ENCODE data around the gene CSNK1G2.
A peak's percentile ranks its signal among the peaks of the same experiment; 100 is the strongest.

CSNK1G2 gene

DNA sequence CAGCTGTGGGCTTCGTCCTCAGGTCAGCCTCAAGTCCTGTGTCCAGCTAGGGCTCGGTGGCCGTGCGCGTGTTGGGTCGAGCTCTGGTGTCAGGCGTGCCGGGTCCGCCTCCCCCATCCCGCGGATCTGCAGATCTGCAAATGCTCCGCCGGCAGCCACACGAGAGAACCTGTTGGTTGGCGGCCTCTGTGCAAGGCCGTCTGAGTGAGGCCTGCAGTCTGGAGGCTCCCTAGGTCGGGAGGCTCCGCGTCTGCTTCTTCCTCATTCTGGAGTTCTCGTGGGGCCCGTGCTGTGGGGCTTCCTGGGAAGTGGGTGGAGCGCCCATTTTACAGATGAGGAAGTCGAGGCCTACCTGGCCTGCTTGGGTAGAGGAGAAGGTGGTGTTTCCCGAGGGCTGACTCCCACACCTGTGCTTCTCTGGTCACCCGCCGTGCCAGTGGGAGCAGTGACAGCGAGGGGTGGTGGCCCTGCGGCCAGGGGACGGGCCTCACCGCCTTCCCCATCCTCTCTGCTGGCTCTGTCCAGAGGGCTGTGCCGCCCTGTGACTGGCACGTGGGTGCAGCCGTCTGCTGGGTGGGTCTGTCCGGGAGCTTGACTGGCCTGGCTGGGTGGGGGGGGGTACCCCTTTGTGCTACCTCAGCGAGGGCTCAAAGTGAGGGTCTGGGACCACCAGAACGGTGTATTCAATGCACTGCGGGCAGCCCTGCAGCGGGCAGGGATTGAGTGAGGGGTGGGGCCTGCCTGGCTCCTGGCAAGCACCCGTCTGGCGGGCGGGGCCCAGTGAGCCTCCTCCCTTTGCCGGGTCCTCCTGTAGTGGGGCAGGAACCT is 3.3 kb downstream of the CSNK1G2 start:
- DNase-seq (ENCODE audit: low spot score): no peak

DNA sequence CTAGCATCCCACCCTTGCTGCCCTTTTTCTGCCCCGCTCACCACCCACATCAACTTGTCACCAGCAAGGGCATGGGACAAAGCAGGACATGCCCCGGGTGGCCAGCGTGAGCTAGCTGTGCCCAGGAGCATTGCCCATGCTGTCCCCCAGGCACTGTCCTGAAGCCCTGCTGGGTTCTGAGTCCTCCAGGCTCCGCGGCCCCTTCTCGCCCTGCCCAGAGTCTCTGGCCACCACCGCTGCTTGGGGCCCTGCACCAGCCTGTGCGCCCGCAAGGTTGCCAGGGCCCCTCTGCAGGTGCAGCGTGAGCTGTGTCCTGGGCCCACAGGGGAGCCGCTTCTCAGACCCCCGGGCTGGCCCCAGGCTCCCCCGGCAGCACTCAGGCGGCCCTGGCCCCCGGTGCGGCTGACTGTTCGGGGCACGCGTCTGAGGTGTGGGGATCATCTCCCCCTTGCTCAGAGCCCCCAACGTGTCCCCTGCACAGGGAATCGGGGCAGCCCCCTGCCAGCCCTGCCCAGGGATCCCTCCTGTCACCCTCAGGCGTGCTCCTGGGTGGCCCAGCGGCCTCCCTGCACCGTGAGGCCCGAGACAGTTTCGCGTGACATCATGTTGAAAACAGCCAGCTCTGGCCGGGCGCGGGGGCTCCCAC is 4.1 kb downstream of the CSNK1G2 start:
- DNase-seq (ENCODE audit: low spot score): no peak

DNA sequence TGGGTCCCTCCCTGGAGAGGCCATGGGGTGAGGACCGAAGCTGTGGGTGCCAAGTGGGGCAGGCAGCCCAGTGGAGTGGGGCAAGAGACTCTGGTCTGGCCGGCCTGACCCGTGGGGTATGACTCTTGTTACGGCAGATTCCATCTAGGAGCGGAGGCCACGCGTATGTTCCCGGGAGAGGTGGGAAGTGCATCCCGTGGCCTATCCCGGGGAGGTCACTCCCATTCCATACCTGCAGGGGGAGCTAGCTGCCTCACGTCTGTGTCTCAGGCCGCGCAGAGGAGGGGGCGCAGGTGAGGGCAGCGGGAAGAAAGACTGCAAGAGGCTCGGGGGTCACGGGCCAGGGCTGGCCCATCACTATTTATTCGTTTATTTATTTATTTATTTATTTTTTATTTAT is 4.9 kb downstream of the CSNK1G2 start:
- peak; percentile 63 for DNase-seq (ENCODE audit: low spot score)

DNA sequence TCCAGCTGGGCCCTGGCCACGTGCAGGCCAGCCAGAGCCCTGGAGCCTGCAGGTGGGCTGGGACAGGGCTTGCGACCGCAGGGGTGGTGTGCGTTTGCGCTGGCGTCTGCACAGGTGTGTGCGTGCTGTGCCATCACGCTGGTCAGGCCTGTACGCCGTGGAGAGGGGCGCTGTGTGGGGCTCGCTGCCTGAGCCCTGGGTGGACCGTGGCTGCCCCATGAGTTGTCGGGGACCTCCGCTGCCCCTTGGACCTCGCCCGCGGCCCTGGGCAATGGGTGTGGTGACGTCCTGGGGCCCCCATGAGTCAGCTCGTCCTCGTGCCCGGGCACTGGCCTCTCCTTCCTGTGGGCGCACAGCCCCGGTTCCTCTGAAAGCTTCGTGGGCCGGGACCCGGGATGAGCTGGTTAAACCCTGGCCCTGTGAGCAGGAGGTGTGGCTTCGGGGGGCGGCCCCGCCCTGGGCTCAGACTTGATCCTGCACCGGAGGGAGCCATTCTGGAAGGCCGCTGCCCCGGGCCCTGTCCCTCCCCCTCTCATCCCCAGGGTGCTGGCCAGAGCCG is 6.8 kb downstream of the CSNK1G2 start:
- no peak for DNase-seq (ENCODE audit: low spot score)

DNA sequence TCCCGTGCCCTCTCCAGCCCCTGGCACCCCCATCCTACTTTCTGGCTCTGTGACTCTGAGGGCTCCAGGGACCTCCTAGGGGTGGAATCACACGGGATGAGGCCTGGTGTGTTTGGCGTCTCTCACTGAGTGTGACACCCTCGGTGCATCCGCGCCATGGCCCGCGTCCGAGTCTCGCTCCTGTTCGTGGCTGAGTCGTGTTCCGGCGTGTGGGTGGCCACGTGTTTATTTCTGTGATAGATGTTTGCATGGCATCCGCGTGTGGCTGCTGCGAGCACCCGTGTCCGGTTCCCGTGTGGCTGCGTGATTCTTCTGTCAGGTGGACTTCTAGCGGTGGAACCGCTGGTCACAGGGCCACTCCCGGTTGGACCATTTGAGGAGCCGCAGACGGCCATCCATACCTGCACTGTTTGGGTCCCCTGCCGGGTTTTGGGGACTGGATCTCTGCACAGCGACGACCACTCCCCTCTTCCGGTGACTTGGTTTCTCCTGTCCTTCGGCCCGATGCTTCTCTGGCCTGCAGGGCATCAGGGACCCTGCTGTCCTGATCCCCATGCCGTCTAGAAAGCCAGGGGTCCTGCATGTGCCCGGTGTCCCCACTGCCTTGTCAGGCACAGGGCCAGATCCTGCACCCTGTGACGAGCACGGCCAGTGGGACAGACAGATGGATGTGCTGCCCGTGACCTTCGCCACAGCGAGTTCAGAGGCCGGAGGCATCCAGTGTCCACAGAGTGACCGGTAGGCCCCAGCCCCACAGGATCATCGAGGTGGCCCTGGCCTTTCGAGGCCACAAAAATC is 8.5 kb downstream of the CSNK1G2 start:
- no peak for DNase-seq (ENCODE audit: low spot score)

DNA sequence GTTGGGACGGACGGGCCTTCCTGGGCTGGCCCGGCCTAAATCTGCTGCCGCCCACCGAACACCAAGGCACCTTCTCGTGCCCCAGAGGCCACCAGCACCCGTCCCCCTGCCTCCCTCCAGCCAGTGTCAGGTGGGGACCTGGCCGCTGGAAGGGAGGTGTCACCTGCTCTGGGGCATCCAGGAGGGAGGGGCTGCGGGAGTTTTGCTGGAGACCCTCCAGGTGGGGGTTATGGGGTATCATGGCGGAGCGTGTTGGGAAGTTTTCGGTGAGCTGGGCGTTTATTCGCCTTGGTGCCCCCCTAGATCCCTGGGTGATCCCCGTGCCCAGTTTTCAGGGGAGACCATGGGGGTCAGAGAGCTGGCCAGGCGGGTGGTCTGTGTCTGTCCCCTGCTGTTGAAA is 9.7 kb downstream of the CSNK1G2 start:
- no peak for DNase-seq (ENCODE audit: low spot score)

DNA sequence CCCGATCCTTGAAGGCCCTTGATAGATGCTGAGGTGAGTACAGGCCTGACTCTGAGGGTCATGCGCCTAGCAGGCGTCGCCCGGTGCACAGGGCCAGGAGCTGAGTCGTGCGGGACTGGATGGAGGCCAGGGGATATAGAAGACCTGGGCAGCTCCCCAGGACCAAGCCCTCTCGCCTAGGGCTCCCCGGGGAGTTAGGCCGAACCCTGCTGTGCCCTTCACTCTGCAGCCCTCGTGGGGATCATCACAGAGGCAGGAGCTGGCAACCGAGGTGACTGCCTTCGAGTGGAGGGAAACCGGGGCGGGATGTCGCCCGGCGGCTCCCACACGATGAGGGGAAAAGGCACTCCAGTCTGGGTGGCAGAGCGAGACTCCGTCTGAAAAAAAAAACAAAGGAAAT is 11.7 kb downstream of the CSNK1G2 start:
- no peak for DNase-seq (ENCODE audit: low spot score)

DNA sequence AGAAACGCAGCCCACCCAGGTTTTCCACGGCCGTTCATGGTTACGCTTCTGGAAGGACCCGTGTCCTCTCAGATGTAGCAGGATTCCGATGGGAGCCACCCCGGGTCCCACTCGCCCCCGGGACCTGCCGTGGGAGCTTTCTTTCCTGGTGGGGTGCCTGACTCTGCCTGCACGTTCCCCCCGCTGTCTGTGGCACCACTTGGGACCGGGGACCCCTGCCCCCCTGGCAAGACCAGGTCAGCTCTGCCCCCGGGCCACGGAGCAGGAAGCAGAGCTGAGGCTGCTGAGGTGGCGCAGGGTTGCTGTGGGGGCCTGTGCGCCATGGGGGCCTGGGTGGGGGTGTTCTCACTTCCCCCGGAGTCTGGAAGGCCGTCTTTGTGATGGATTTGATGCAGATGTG is 12.1 kb downstream of the CSNK1G2 start:
- DNase-seq (ENCODE audit: low spot score): no peak

DNA sequence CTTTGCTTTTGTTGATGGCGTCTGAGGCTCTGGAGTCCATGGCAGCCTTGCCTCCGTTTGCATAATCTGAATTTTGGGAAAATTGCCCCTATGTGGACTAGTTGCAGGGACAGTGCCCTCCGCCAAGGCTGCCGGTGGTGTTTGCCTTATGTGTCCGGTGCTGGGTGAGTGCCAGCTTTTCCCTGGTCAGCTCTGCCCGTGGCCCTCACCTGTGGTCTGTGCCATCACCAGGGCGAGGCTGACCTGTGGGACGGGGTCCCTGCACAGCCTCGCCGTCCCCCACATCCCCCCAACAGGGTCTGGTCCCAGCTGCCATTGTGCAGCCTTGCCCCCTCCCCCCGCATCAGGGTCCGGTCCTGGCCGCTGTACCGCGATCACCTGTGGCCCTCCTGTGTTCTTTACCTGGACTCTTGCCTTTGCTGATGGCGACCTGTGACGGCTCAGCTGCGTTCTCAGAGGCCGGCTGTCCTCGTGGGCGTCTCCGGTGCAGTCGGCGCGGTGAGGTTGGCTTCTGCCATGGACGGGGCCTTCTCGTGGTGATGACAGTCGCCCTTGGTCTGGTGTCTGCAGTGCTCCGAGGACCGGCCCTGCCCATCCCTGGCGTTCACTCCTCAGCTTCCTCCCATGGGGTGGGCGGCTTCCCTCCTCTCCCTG is 12.6 kb downstream of the CSNK1G2 start:
- no peak for DNase-seq (ENCODE audit: low spot score)

DNA sequence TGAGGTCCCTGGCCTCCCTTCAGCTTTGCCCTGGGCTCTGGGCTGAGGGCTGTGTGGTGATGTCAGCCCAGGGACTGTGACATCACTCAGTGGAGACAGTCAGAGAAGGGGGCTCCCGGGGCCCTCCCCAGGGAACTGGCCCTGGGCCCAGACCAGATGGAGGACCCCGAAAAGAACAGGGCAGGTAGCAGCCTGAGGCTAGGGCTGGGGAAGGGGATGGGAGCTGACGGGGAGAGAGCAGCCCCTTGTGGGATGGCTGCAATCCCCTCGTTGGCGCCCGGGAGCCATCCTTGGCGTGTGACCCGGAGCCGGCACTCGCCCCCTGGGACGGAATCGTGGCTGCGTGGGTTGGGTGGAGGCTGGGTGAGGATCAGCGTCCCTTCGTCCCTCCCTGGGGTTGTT is 13.6 kb downstream of the CSNK1G2 start:
- DNase-seq (ENCODE audit: low spot score): no peak

DNA sequence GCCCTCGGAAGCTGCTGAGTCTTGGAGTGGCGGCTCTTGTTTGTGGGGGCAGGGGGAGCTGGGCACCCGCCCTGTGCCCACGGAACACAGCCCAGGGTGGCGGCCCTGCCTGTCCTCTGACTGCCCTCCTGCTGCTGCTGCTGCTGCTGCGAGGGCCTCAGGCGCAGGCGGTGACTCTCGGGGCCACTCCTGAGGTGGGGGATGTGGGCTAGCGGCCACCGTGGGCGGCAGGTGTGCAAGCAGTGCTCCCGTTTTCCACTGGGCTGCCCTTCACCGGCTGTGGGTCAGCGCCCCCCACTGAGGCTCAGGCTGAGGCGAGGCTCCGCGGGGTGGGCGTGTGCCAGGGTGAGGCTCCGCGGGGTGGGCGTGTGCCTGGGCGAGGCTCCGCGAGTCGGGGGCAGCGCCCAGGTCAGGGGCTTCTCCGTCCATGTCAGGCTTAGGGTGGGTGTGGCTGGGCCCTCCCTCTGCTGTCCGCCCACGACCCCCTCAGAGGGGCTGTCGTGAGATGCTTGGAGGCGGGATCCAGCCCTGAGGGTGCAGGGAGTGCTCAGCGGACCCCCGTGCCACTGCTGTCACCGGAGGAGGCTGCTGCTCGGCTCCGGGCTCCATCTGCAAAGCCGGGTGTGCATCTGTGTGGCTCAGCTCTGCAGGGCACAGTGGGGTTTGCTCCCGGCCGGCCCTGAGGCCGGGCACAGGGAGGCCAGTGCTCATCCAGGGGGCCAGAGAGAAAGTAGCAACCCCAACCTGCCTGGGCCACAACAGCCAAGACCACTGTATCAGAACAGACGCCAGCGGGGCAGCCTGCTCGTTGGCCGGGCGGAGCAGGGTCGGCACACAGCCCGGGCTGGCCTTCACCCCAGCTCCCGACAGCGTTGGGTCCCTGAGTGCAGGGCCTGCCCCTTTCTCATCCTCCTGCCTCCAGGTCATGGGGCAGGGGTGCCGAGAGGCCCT is 14.5 kb downstream of the CSNK1G2 start:
- no peak for DNase-seq (ENCODE audit: low spot score)

DNA sequence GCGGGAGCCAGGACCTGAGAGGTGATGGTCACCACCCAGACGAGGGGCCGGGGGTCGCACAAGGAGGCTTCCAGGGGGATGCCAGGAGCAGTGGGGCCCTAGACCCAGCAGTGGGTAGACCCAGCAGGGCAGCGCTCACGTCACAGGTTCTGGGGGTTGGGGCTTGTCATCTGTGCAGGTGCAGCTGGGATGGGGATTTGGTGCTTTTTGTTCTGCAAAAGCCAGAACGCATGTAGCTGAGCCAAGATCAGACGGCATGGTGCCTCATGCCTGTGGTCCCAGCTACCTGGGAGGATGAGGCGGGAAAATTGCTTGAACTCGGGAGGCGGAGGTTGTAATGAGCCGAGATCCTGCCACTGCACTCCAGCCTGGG is 15.1 kb downstream of the CSNK1G2 start:
- DNase-seq (ENCODE audit: low spot score): no peak

DNA sequence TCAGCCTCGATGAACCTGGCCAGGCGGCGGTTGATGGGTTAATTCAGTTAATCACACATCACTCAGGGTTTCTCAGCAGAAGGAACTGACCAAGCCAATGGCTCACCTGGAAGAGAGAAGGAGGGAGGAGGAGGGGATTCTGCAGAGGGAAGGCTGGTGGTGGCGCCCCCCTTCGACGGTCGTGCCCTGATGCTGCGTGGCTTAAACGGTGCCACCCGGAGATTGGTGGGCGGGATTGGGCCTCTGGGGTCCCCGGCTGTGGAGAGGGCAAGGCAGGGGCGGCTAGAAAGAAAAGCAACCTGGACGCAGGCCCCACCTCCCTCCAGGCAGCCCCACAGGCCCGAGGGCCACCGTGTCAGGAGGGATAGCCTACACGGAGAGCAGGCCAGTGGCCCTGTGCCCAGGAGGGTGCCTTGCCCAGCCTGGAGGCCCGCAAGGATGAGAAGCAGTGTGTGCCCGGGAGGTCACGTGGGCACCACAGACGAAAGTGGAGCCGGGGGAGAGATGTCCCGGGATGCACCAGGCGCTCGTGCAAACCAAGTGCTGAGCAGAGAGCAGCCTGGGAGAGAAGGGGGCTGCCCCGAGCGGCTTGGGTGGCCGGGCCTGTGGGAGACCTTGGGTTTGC is 16.0 kb downstream of the CSNK1G2 start:
- DNase-seq (ENCODE audit: low spot score): no peak

DNA sequence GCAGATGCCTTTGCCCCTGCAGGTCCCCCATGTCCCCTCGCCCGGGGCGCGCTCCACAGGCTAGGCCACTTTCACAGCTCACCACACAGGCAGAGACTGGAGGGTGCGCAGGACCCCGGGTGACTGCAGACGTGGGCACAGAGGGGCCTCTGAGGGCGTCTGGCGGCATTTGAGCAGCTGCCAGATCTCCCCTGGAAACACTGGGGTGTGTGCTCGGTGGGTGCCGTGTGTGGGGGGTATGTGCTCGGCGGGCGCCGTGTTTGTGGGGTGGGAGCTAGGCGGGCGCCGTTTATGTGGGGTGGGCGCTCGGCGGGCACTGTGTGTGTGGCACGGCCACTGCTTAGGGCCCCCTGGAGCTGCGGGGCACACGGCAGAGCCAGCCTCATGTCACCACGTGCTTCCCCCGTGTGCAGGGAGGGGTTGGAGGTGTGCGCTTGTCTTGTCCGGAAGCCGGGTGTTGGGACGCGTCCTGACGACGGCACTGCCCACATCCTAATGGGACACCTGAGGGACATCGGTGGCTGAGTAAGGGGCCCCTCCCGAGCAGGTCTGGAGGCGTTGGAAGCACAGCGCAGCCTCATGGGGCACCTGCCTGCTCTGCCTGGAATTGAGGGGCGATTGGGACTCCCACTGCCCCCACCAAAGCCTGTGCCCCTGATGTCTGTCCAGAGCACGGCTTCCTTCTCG is 16.7 kb downstream of the CSNK1G2 start:
- no peak for DNase-seq (ENCODE audit: low spot score)

DNA sequence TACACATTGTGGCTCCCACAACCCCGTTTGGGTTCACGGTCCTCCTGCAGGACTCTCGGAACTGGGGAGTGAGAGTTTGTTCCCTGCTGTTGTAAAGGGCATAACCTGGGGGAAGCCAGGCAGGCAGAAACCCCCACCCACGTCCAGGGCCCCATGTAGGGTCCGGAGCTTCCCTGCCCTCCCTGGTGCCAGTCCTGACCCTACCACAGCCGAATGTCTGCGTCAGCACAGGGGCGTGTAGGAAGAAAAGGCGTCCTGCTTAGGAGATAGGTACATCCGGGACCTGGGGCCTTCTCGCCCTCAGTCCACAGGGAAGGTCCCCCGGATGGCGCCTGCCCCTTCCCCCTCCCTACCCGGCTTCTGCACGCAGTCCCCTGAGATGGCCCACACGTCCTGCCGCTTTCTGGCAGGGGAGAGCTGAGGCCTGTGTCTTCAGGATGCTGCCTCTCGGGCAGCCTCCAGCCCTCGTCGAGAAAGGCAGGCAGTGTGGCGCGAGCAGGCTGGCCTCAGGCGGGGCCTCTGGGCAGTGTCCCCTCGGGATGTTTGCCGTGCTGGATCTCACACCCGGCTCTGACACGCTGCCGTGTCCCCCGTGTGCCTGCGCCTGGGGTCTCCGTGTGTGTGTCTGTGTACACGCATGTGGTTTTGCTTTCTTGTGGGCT is 19.1 kb downstream of the CSNK1G2 start:
- DNase-seq (ENCODE audit: low spot score): no peak

DNA sequence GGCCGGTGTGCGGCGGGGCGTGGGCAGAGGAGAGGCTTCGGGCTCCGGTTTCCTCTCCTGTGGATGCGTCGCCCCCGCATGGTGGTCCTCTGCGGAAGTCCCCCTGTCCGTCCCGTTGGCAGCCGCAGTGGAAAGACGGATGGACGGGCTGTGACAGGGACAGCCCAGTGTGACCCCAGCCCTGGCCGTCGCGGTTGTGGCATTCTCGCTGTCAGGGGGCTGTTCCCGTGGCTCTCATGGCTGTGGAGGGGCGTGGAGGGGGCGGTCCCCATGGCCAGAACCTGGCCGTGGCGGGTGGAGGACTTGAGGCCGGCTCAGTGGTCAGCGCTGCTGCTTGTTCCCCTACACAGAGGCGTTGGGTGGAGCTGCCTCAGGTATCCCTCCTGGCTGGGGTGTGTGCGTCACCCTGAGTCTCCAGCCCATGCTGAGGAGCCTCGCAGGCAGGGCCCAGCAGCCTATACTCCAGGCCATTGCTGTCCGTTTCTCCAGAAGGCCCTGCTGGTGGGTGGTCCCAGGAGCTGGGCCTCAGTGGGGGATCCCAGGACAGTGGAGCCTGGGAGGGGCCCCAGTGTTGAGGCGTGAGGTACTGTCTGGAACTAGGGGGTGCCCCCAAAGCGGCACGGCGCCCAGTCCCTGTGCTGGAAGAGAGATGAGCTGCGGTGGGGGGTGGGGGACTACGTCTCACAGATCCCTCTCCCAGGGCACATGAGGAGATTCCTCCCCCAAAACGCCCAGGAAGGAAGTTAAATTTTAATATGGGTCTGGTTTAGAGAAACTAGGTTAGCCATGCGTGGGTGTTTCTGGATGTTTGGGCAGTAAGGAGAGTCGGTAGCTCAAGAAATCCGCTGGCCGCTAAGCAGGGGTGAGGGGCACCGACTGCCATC is 20.3 kb downstream of the CSNK1G2 start:
- DNase-seq (ENCODE audit: low spot score): no peak

DNA sequence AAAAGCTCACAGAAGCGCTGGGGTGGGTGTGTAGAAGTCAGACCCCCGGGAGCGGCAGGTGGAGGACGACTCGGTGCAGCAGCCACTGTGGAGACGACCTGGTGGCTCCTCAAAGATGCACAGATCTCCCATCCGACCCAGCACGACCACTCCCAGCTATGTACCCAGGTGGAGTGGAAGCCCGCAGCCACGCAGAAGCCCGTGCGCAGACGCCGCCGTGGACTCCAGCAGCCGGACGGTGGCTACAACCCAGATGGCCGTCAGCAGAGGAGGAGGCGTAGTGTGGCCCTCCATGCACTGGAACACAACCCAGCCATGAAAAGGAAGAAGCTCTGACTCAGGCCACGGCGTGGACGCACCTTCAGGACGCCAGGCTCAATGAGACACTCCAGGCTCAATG is 21.7 kb downstream of the CSNK1G2 start:
- DNase-seq (ENCODE audit: low spot score): no peak

DNA sequence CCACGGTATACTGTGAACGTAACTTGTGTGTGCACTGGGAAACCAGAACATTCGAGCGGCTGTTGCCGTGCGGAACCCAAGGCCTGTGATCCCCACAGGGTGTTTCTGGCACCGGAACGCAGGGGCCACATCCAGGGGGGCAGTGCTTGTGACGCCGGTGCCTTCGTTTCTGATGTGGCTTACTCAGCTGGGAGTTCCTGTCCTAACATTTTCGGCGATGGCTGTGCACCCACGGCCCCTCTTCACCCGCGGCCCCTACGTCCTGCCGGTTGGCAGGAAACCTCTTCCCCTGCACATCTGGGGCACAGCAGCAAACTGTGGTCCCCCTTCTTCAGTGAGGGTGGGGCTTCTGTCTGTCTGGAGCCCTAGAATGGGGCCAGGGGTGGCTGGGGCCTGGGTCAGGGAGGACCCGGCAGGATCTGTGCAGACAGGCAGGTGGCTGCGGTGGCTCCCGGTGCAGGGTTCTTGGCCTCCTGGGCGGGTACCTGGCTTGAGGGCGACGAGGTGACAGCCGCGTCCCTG is 26.2 kb downstream of the CSNK1G2 start:
- DNase-seq (ENCODE audit: low spot score): no peak

Measured in GM03348 (cell line).